WTC11 (cell line): Measurements from ENCODE around the gene GFPT1. TPM values are rescaled to one million over a fixed set of nuclear protein-coding genes. Genes with fewer than 3 reads are reported as not detected.

Experiments
- ATAC-seq: fragments of 200-7000 bp; cut with Tn5 transposase; 2 replicates; pipeline ENCODE4 v1.10.0; 2021; ENCODE audit warnings: mild to moderate bottlenecking, moderate library complexity
- CTCF ChIA-PET: fragments of 300-600 bp; sonication (Branson Sonifier 250); formaldehyde crosslinking; loops from one replicate; lab custom pipeline; 2021; ENCODE audit warnings: antibody characterized with exemption; lab: Charles Lee
- POLR2A ChIA-PET: fragments of 350-600 bp; sonication (Branson Sonifier 250); formaldehyde crosslinking; loops from one replicate; lab custom pipeline; 2021; ENCODE audit warnings: antibody characterized with exemption; lab: Charles Lee
- DNase-seq: peaks from one replicate; pipeline ENCODE4 v3.0.0; 2021; ENCODE audit warnings: low spot score
- H3K27ac Mint-ChIP-seq: 2 replicates; pipeline ENCODE4 v1.8.0; 2021; ENCODE audit warnings: mixed read lengths
- H3K27me3 Mint-ChIP-seq: 2 replicates; pipeline ENCODE4 v1.8.0; 2021; ENCODE audit warnings: low read depth, mild to moderate bottlenecking, moderate library complexity, mixed read lengths
- H3K36me3 Mint-ChIP-seq: 2 replicates; pipeline ENCODE4 v1.8.0; 2021; ENCODE audit warnings: mixed read lengths
- H3K4me1 Mint-ChIP-seq: 2 replicates; pipeline ENCODE4 v1.8.0; 2022; ENCODE audit warnings: mixed read lengths
- H3K4me3 Mint-ChIP-seq: 2 replicates; pipeline ENCODE4 v1.8.0; 2021; ENCODE audit warnings: mild to moderate bottlenecking, moderate library complexity, mixed read lengths
- H3K9me3 Mint-ChIP-seq: 2 replicates; pipeline ENCODE4 v1.8.0; 2021; ENCODE audit warnings: mixed read lengths
- AFF4 ChIP-seq: sonication (generic); formaldehyde crosslinking; IDR thresholded peaks from 2 replicates; pipeline ENCODE4 v1.8.1; 2023; ENCODE audit warnings: mild to moderate bottlenecking, missing genetic modification reagents, borderline replicate concordance
- AR ChIP-seq: fragments of 250-450 bp; sonication (Bioruptor Pico); IDR thresholded peaks from 2 replicates; pipeline ENCODE4 v1.9.0; 2021; ENCODE audit warnings: mild to moderate bottlenecking
- ATF6 ChIP-seq: sonication (generic); formaldehyde crosslinking; IDR thresholded peaks from 2 replicates; pipeline ENCODE4 v1.8.1; 2023; ENCODE audit warnings: mild to moderate bottlenecking, missing genetic modification reagents
- CBFB ChIP-seq: sonication (generic); formaldehyde crosslinking; IDR thresholded peaks from 2 replicates; pipeline ENCODE4 v1.8.1; 2022; ENCODE audit warnings: mild to moderate bottlenecking, low read depth, missing genetic modification reagents
- E2F4 ChIP-seq: sonication (generic); formaldehyde crosslinking; IDR thresholded peaks from 2 replicates; pipeline ENCODE4 v1.8.1; 2022; ENCODE audit warnings: low read depth, mild to moderate bottlenecking, moderate library complexity, missing genetic modification reagents, borderline replicate concordance
- ELF4 ChIP-seq: sonication (generic); formaldehyde crosslinking; IDR thresholded peaks from 2 replicates; pipeline ENCODE4 v1.8.1; 2022; ENCODE audit warnings: low read depth, mild to moderate bottlenecking, moderate library complexity, missing genetic modification reagents
- GRHL2 ChIP-seq: fragments of 250-450 bp; sonication (Bioruptor Pico); IDR thresholded peaks from 2 replicates; pipeline ENCODE4 v1.8.0; 2022; ENCODE audit warnings: mild to moderate bottlenecking, moderate library complexity; ENCODE audit not compliant: insufficient replicate concordance, severe bottlenecking
- IRF2 ChIP-seq: sonication (generic); formaldehyde crosslinking; IDR thresholded peaks from 2 replicates; pipeline ENCODE4 v1.8.0; 2022; ENCODE audit warnings: low read depth, missing genetic modification reagents, borderline replicate concordance
- JAZF1 ChIP-seq: fragments of 250-450 bp; sonication (Bioruptor Pico); IDR thresholded peaks from 2 replicates; pipeline ENCODE4 v1.9.0; 2021; ENCODE audit warnings: moderate library complexity, mild to moderate bottlenecking, inconsistent platforms
- KAT7 ChIP-seq: sonication (generic); formaldehyde crosslinking; IDR thresholded peaks from 2 replicates; pipeline ENCODE4 v1.8.1; 2023; ENCODE audit warnings: missing genetic modification reagents, mild to moderate bottlenecking, borderline replicate concordance
- NFYB ChIP-seq: sonication (generic); formaldehyde crosslinking; conservative IDR thresholded peaks from 2 replicates; pipeline ENCODE4 v1.8.0; 2022; ENCODE audit warnings: low read depth, missing genetic modification reagents
- SOX15 ChIP-seq: fragments of 250-450 bp; sonication (Bioruptor Pico); IDR thresholded peaks from 2 replicates; pipeline ENCODE4 v1.9.0; 2021; ENCODE audit warnings: mild to moderate bottlenecking
- TCF7 ChIP-seq: sonication (generic); formaldehyde crosslinking; IDR thresholded peaks from 2 replicates; pipeline ENCODE4 v1.8.0; 2022; ENCODE audit warnings: mild to moderate bottlenecking, low read depth, missing genetic modification reagents, moderate library complexity
- ZNF121 ChIP-seq: sonication (generic); formaldehyde crosslinking; IDR thresholded peaks from 2 replicates; pipeline ENCODE4 v1.8.0; 2023; ENCODE audit warnings: missing genetic modification reagents
- ZNF138 ChIP-seq: sonication (generic); formaldehyde crosslinking; conservative IDR thresholded peaks from 2 replicates; pipeline ENCODE4 v1.8.1; 2022; ENCODE audit warnings: mild to moderate bottlenecking, moderate library complexity, missing genetic modification reagents
- ZNF263 ChIP-seq: sonication (generic); formaldehyde crosslinking; IDR thresholded peaks from 2 replicates; pipeline ENCODE4 v1.8.1; 2022; ENCODE audit warnings: low read depth, mild to moderate bottlenecking, moderate library complexity, missing genetic modification reagents
- ZNF416 ChIP-seq: fragments of 250-450 bp; sonication (Bioruptor Pico); IDR thresholded peaks from 2 replicates; pipeline ENCODE4 v1.9.0; 2021; ENCODE audit warnings: mild to moderate bottlenecking, inconsistent platforms
- ZNF532 ChIP-seq: fragments of 250-450 bp; sonication (Bioruptor Pico); IDR thresholded peaks from 2 replicates; pipeline ENCODE4 v1.9.0; 2021; ENCODE audit warnings: mild to moderate bottlenecking, borderline replicate concordance
- total RNA-seq: library from RNA; stranded (reverse); gene quantifications from 3 replicates; pipeline ENCODE4 v1.2.3, GENCODE V29; 2021

Gene GFPT1
- total RNA-seq, 1 experiment from 2014 or later, result 65.5 TPM

GRCh38 chr2:69333352-69333751 is 53.7 kb downstream of the GFPT1 start:
- peaks cover 48% of the 10 kb centered on the region for H3K36me3 Mint-ChIP-seq
- TF ChIP-seq NFYB (no peak), AR (CRISPR knock-in tag) (no peak), ZNF416 (CRISPR knock-in tag) (no peak), GRHL2 (no peak), ZNF138 (no peak), SOX15 (no peak), ATF6 (CRISPR knock-in tag) (no peak), JAZF1 (CRISPR knock-in tag) (no peak)
- ChIA-PET POLR2A (no interaction called here), CTCF (no interaction called here)
- no peaks in the 10 kb centered on the region for H3K4me1 Mint-ChIP-seq
- H3K27ac Mint-ChIP-seq, result no peak overlapping the region
- no peak for DNase-seq
- no peak for ATAC-seq
- H3K9me3 Mint-ChIP-seq, result no peaks in the 10 kb centered on the region
- H3K27me3 Mint-ChIP-seq, result no peaks in the 10 kb centered on the region
- H3K4me3 Mint-ChIP-seq, result no peak overlapping the region

- ATAC-seq (no peak), DNase-seq (no peak)
- Mint-ChIP-seq H3K9me3 (no peaks in the 10 kb centered on the region), H3K27ac (no peak overlapping the region), H3K27me3 (no peaks in the 10 kb centered on the region), H3K4me1 (no peaks in the 10 kb centered on the region), H3K4me3 (no peak overlapping the region), H3K36me3 (peaks cover 54% of the 10 kb centered on the region)
- CTCF ChIA-PET, result no interaction called here
- POLR2A ChIA-PET, result no interaction called here
- TF ChIP-seq E2F4 (CRISPR knock-in tag) (no peak), KAT7 (CRISPR knock-in tag) (no peak), ZNF138 (no peak), ELF4 (no peak), ZNF121 (CRISPR knock-in tag) (no peak), ATF6 (CRISPR knock-in tag) (no peak), ZNF263 (CRISPR knock-in tag) (no peak), CBFB (CRISPR knock-in tag) (no peak), TCF7 (CRISPR knock-in tag) (no peak), IRF2 (CRISPR knock-in tag) (no peak), ZNF532 (no peak), AFF4 (CRISPR knock-in tag) (no peak)
Measured at GRCh38 chr2:69330781-69331180, 56.2 kb downstream of the GFPT1 start.
